GM12872 (cell line): ENCODE measurements around the gene B4GALT7.
A peak's percentile ranks its signal among the peaks of the same experiment; 100 is the strongest.

Experiments used
- CTCF ChIP-seq: IDR thresholded peaks from 3 replicates; pipeline ENCODE4 v1.5.1; 2011; ENCODE audit warnings: low read depth, mild to moderate bottlenecking, low read length, moderate library complexity; ENCODE audit not compliant: insufficient read depth

B4GALT7 gene

GRCh38 chr5:177607452-177608192, 7.7 kb downstream of the B4GALT7 start:
- peak; percentile 77 for TF ChIP-seq CTCF

- TF ChIP-seq CTCF, result no peak
Measured at GRCh38 chr5:177608243-177609075, 8.5 kb downstream of the B4GALT7 start.

- no peak for TF ChIP-seq CTCF
Measured at GRCh38 chr5:177609076-177610059, 9.4 kb downstream of the B4GALT7 start.

- TF ChIP-seq CTCF, result no peak
Measured at GRCh38 chr5:177610131-177610769, 10.3 kb downstream of the B4GALT7 start.

- no peak for TF ChIP-seq CTCF
Measured at GRCh38 chr5:177610770-177611445, 11.0 kb downstream of the B4GALT7 start.

- TF ChIP-seq CTCF, result no peak
Measured at GRCh38 chr5:177611446-177612214, 11.7 kb downstream of the B4GALT7 start.
